ENCODE results near the gene LDLRAP1. TPM values are rescaled to one million over a fixed set of nuclear protein-coding genes. Genes with fewer than 3 reads are reported as not detected.
A peak's percentile ranks its signal among the peaks of the same experiment; 100 is the strongest.

LDLRAP1 gene
- total RNA-seq, 1 experiment from 2014 or later = 29.2 TPM

DNA sequence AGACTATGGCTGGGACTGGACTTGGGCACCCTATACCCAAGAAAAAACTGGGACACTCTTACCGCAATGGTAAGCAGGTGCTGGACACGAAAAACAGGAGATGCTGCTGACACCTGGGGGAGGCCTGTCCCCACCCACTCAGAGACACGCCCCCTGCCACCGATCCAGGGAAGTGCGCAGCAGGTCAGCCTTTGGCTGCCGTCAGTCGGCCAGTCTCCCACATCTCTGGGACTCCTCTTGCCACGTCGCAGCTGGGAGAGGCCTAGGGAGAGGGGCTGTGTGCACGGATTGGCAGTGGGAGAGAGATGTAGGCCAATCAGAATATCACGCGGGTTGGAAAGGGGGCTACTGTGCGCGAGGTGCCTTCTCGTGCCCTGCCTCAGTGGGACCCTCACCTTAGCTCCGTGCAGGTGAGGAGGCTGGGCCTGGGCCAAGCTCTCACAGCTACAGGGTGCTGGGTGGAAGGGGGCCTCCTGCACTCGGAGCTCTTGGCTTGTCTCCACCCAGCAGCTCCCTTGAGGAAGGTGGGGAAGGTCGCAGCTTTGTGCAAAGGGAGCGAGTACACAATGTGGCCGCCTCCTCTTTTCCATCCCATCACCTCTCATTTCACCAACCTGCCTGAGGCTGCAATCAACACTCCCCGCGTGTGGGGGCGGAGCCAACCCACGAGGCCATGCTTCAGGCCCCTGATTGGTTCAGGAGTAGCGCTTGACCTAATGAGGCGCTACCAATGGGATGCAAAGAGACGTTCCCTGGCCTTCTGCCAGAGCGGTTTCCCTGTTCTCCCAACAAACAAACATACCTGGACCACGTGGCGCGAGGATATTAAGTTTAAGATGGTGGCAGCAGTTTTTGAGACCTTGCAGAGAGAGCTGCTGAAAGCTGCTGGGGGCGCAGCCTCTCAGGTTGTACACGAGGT, 25.7 kb upstream of the LDLRAP1 start:
- no peaks in the 10 kb centered on the region for H4K20me1 ChIP-seq (ENCODE audit: insufficient read depth)
- CTCF ChIA-PET = no interaction called here
- no TSS peak for BruUV-seq (replicated peaks)

DNA sequence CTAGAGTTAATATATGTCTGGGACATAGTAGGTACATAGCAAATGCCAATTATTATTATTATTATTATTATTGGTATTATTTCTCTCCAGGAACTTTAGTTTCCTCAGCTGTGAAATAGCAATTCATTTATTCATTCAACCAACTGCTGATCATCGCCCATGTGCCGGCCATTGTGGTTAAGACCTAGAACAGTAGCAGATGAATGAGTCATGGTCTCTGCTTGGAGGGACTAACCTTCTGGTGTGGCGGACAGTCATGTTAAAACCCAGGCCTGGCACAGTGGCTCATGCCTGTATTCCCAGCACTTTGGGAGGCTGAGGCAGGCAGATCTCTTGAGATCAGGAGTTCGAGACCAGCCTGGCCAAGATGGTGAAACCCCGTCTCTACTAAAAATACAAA, 23.8 kb upstream of the LDLRAP1 start:
- Histone ChIP-seq H2AFZ (no peak overlapping the region), H3K27me3 (ENCODE audit: insufficient read depth, low read depth) (no peaks in the 10 kb centered on the region), H3K4me1 (replicated peaks; ENCODE audit: insufficient read depth) (no peaks in the 10 kb centered on the region), H3F3A (ENCODE audit: insufficient read depth, low read depth) (no peaks in the 10 kb centered on the region), H3K4me2 (no peak overlapping the region), H4K20me1 (ENCODE audit: insufficient read depth) (no peaks in the 10 kb centered on the region), H3K9me3 (ENCODE audit: insufficient read depth, low read depth) (no peaks in the 10 kb centered on the region), H3K36me3 (ENCODE audit: low read depth) (no peaks in the 10 kb centered on the region), H3K27ac (no peak overlapping the region), H3K9me2 (ENCODE audit: insufficient read depth) (no peaks in the 10 kb centered on the region), H3K79me2 (ENCODE audit: low read depth) (no peaks in the 10 kb centered on the region), H3K4me3 (no peak overlapping the region)
- no peak for DNase-seq
- TF ChIP-seq, protein P1, sequence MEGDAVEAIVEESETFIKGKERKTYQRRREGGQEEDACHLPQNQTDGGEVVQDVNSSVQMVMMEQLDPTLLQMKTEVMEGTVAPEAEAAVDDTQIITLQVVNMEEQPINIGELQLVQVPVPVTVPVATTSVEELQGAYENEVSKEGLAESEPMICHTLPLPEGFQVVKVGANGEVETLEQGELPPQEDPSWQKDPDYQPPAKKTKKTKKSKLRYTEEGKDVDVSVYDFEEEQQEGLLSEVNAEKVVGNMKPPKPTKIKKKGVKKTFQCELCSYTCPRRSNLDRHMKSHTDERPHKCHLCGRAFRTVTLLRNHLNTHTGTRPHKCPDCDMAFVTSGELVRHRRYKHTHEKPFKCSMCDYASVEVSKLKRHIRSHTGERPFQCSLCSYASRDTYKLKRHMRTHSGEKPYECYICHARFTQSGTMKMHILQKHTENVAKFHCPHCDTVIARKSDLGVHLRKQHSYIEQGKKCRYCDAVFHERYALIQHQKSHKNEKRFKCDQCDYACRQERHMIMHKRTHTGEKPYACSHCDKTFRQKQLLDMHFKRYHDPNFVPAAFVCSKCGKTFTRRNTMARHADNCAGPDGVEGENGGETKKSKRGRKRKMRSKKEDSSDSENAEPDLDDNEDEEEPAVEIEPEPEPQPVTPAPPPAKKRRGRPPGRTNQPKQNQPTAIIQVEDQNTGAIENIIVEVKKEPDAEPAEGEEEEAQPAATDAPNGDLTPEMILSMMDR (conservative IDR thresholded peaks at IDR 0.05) = no peak
- TF ChIP-seq EZH2 (IDR thresholded peaks at IDR 0.05; ENCODE audit: low read depth) = no peak
- ChIA-PET POLR2A (ENCODE audit: unreplicated experiment) (no interaction called here), CTCF (no interaction called here)
- BruUV-seq (replicated peaks) = no TSS peak
- intact Hi-C loops (cut with micrococcal nuclease; ENCODE audit: unreplicated experiment) = loop anchor here (5.0 kb wide), 1 partner anchor 278 kb away; no protein-coding TSS in a partner anchor

More for the DNA sequence above, 25.7 kb upstream of the LDLRAP1 start:
- DNase-seq = no peak
- Histone ChIP-seq H3K9me3 (ENCODE audit: insufficient read depth, low read depth) (no peaks in the 10 kb centered on the region), H3K27me3 (ENCODE audit: insufficient read depth, low read depth) (no peaks in the 10 kb centered on the region), H3K4me3 (no peak overlapping the region), H3K4me2 (no peak overlapping the region), H3K36me3 (ENCODE audit: low read depth) (no peaks in the 10 kb centered on the region), H3F3A (ENCODE audit: insufficient read depth, low read depth) (no peaks in the 10 kb centered on the region), H3K27ac (no peak overlapping the region), H2AFZ (no peak overlapping the region), H3K4me1 (replicated peaks; ENCODE audit: insufficient read depth) (no peaks in the 10 kb centered on the region), H3K9me2 (ENCODE audit: insufficient read depth) (no peaks in the 10 kb centered on the region), H3K79me2 (ENCODE audit: low read depth) (no peaks in the 10 kb centered on the region)
- no peak for TF ChIP-seq EZH2 (IDR thresholded peaks at IDR 0.05; ENCODE audit: low read depth)
- TF ChIP-seq, protein P1 (conservative IDR thresholded peaks at IDR 0.05) = no peak
- POLR2A ChIA-PET (ENCODE audit: unreplicated experiment) = no interaction called here
- intact Hi-C loops (cut with micrococcal nuclease; ENCODE audit: unreplicated experiment) = no loop called here

DNA sequence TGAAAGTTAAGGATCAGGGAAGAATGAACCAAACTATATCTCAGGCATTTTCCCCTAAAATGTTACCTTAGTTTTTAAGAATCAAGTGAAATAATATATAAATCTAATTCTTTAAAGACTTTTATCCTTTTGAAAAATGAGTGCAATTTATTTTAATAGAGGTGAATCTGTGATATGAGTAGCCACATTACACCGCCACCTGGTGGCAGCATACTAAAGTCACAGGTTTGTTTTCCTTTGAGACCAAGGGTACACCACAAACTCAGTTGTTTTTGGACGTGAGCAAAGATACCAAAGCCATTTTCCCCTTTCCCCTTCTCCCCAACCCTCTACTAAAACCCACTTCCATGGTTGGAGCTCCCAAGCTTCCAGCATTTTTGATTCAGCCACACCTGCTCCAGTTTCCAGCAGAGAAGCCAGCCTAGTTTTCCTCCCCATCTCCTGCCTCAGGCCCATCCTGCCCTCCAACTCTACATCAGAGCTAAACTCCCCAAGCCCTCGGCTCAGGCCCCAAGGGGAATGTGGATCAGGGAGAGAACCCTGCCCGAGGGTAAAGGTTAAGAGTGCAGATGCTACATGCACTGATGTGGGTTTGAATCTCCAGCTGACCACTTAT, 22.9 kb upstream of the LDLRAP1 start:
- Histone ChIP-seq H2AFZ (no peak overlapping the region; the same call in 1 of the 2 replicates), H3K4me2 (no peak overlapping the region), H3K27ac (no peak overlapping the region), H3K4me3 (no peak overlapping the region), H3K36me3 (ENCODE audit: low read depth) (no peaks in the 10 kb centered on the region), H3K79me2 (ENCODE audit: low read depth) (no peaks in the 10 kb centered on the region), H3K9me3 (ENCODE audit: insufficient read depth, low read depth) (no peaks in the 10 kb centered on the region), H4K20me1 (ENCODE audit: insufficient read depth) (no peaks in the 10 kb centered on the region), H3K4me1 (replicated peaks; ENCODE audit: insufficient read depth) (no peaks in the 10 kb centered on the region), H3K27me3 (ENCODE audit: insufficient read depth, low read depth) (no peaks in the 10 kb centered on the region), H3K9me2 (ENCODE audit: insufficient read depth) (no peaks in the 10 kb centered on the region), H3F3A (ENCODE audit: insufficient read depth, low read depth) (no peaks in the 10 kb centered on the region)
- ChIA-PET POLR2A (ENCODE audit: unreplicated experiment) (interaction anchor here (0.7 kb wide), 1 partner anchor 34 kb away, joined by 3 read pairs; no protein-coding TSS in a partner anchor), CTCF (interaction anchor here (0.6 to 0.7 kb wide), 2 partner anchors 46 to 115 kb away, joined by 3 to 4 read pairs; no protein-coding TSS in a partner anchor)
- BruUV-seq (replicated peaks) = no TSS peak
- DNase-seq = peak in 1 of 2 experiments; percentile 34
- intact Hi-C loops (cut with micrococcal nuclease; ENCODE audit: unreplicated experiment) = loop anchor here (5.0 kb wide), 1 partner anchor 277 kb away; no protein-coding TSS in a partner anchor
- TF ChIP-seq, protein P1 (conservative IDR thresholded peaks at IDR 0.05) = peak; percentile 79
- TF ChIP-seq EZH2 (IDR thresholded peaks at IDR 0.05; ENCODE audit: low read depth) = no peak

Data from PC-9 (cell line).